HG03108 (cell line): ENCODE measurements around the gene TCTN1.
"Not testable (repeated sequence)": the region's sequence is repeated elsewhere in the genome, so short reads cannot be mapped to it uniquely, and the experiment has no call there.

ENCODE experiments used
- ATAC-seq: cut with Tn5 transposase; IDR thresholded peaks from one replicate; pipeline ENCODE4 v1.9.1; 2021; ENCODE audit warnings: moderate library complexity; ENCODE audit not compliant: unreplicated experiment

The TCTN1 gene

GRCh38 chr12:110637869-110638441, 24.0 kb downstream of the TCTN1 start:
- ATAC-seq, result no peak

DNA sequence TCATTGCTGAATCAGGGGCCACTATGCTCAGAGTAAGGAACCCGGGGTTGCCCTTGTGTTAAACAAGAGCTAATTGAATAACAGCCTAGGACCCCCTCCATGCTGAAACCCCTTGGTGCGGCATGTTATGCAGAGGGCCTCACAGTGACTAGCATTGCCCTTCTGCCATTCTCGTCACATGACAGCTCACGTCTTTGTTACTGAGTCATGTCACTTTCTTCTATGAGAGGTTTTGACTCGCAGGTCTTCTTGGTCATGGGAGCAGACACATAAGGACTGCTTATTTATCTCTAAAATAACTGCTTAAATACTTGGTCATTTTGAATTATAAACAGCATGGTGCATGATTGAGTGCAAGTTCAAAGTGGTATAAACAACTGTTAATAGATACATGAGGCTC, 24.9 kb downstream of the TCTN1 start:
- no peak for ATAC-seq

DNA sequence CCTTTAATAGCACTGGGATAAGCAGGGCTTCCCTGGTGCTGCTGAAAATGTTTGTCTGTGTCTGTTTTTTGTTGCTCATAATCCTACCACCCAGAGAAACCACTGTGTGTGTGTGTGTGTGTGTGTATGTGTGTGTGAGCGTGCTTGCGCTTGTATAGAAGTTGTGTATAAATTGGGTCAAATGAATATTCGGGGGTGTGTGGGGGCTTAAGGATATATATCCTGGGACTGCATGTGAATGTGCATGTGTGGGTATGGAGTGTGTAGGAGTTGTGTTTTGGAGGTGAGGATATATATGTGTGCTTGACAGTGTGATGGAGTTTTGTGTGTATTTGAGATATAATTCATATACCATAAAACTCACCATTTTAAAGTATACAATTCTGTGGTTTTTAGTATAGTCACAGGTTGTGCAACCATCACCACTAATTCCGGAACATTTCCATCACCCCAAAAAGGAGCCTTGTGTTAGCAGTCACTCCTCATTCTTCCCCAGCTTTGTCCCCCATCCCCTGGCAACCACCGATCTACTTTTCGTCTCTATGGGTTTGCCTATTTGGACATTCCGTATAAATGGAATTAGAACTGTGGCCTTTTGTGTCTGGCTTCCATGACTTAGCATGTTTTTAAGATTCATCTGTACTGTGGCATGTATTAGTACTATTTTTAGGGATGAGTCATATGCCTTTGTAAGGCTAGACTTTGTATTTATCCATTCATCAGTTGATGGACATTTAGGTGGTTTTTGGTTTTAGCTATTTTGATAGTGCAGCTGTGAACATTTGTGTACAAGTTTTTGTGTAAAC, 25.6 kb downstream of the TCTN1 start:
- no peak for ATAC-seq

GRCh38 chr12:110640275-110641025, 26.5 kb downstream of the TCTN1 start:
- no peak for ATAC-seq

DNA sequence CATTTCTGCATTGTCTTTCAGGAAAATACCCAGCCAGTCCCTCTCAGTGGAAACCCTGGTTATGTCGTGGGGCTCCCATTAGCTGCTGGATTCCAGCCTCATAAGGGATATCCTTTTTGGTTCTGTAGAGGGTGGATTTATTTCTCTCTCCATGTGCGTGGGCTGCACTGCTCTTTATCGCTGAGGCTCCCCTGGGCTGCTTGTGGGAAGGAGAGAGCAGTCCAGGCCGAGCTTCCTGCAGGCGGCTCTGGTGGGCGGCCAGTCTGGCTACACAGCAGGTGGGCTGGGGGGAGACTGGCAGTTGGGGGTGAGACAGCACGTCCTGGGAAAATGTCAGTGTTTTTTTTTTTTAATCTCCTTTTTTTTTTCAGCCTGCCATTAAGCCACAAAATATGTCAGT, 27.6 kb downstream of the TCTN1 start:
- no peak for ATAC-seq

DNA sequence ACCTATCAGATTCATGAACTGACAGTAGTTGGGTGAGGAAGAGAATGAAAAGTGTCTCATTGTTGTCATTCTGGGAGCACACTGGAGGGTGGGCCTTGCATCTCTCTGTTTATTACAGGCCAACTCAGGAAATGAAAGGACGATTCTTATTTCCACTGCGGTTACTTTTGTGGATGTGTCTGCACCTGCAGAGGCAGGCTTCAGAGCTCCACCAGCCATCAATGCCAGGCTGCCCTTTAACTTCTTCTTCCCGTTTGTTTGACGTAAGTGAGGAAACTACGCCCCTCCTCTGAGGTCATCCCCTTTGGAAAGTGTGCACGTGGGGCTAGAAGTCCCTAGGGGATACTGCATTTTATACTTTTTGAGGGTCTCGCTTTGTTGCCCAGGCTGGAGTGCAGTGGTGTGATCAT, 33.7 kb downstream of the TCTN1 start:
- peak; percentile 66 for ATAC-seq

GRCh38 chr12:110649341-110649847, 35.5 kb downstream of the TCTN1 start:
- no peak for ATAC-seq

- not testable (repeated sequence) for ATAC-seq
Observed at GRCh38 chr12:110654238-110654637, 40.3 kb downstream of the TCTN1 start.

DNA sequence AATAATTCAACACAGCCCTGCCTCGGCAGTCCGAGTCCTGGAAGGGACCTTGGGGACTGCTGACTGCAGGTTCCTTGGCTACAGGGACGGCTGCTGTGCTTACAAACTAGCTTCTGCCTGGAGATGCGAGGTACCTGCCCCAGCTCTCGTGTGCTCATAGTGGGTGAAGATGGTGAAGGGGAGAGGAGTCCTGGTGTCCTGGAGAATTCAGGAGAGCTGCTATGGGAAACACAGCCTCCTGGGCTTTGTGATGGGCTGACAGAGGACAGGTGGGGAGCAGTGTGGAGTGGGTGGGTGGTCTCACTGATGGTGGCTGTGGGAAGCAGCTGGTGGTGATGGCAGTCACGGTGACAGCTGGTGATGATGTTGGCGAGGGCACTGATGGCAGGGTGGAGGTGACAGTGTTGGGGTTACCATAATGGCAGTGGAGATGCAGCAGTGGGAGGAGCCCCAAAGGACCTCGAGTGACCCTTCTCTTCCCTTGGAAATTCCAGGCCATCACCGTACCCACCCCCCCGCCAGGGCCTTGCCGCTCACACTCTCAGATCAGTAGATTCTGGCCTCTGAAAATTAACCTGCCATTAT, 42.2 kb downstream of the TCTN1 start:
- ATAC-seq, result no peak

DNA sequence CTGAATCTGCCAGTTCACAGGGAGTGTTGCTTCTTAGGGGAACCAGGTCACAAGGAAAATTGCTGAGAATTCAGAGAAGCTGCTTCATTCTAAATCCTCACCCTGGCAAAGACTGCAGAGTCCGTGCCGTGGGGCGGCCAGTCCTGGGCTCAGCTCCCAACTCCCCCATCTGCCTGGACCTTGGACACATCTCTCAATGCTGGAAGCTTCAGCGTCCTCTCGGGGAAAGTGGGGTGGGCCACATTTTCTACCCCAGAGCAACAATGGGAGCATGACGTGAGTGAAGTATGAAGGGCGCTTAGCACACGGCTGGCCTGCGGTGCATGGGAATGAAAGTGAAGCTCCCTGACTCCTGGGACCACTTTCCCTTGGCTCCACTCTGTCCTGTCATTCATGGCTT, 43.8 kb downstream of the TCTN1 start:
- ATAC-seq, result no peak

- no peak for ATAC-seq
Observed at GRCh38 chr12:110658242-110658641, 44.3 kb downstream of the TCTN1 start.

- no peak for ATAC-seq
Observed at GRCh38 chr12:110658878-110659277, 44.9 kb downstream of the TCTN1 start.

GRCh38 chr12:110661337-110661972, 47.5 kb downstream of the TCTN1 start:
- peak; percentile 82 for ATAC-seq

DNA sequence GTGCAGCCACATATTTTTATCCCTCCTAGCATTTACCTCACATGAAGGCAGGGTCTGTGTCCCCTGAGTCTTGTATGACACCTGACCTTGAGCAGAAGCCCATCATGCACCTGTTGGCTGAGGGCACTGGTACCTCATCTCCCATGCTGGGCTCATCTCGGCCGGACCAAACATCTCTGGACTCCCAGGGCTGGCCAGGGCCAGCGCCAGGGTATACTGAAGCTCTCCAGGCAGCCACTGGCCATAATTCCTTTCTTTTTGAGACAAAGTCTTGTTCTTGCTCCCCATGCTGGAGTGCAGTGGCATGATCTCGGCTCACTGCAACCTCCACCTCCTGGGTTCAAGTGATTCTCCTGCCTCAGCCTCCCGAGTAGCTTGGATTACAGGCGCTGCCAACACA, 53.0 kb downstream of the TCTN1 start:
- ATAC-seq, result no peak

- no peak for ATAC-seq
Observed at GRCh38 chr12:110667671-110668070, 53.7 kb downstream of the TCTN1 start.

DNA sequence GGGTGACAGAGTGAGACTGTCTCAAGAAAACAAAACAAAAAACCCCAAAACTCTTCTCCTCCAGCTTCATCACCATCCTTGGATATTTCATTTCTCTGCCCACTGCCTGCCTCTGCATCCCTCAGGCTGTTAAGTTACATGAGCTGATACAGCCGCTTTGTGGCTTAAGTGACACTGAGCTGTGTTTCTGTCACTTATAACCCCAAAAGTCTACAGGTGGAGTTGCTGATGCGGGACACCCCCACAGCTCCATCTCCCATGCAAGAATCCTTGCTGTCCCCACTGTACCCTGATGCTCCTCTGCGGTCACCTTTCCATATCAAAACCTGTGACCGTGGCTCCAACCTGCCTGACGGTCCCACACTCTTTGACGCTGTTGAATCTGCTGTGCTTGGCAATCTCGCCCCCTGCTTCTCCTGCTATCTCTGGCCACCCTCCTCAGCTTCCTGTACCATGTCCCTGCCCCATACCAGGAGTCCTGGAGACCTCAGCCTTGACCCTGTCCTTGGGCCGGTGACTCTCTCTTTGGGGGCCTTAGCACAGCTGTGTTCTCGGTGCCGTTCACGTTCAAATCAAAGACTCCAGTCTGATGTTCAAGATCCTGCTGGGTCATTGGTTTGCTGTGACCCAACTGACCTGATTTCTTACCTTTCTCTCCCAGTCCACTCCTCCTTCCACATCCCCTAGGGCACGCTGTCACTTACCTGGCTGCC, 54.7 kb downstream of the TCTN1 start:
- no peak for ATAC-seq

- peak; percentile 31 for ATAC-seq
Observed at GRCh38 chr12:110669193-110669502, 55.2 kb downstream of the TCTN1 start.

DNA sequence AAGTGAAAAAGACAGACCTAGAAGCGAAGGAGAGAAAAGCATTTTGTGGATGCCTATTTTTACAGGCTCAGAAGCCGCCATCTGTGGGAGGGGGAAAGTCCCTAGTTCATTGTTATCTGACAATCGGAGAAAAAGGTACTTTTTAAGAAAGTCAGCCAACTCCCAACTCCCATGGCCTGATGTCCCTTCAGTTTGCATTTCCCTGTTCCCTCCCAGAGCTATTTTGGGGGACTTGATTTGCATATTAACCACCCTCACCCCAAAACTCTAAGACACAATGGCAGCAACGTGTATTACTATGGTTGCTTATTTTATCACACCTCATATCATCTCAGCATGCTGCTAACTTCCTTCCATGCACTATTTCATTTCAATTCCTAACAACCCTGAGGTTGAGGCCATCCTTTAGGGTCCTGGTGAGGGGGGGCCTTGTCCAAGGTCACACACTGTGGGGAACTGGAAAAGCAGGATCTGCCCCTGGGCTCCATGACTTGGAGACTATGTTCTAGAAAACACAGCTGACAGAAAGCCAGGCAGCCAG, 56.3 kb downstream of the TCTN1 start:
- peak; percentile 39 for ATAC-seq

- ATAC-seq, result no peak
Observed at GRCh38 chr12:110676171-110676570, 62.2 kb downstream of the TCTN1 start.
